ENCODE data around the gene ILK. TPM values are rescaled to one million over a fixed set of nuclear protein-coding genes. Genes with fewer than 3 reads are reported as not detected.

Gene ILK
- total RNA-seq, result 100 to 1,000 TPM; 159 to 211 (median 169) TPM

DNA sequence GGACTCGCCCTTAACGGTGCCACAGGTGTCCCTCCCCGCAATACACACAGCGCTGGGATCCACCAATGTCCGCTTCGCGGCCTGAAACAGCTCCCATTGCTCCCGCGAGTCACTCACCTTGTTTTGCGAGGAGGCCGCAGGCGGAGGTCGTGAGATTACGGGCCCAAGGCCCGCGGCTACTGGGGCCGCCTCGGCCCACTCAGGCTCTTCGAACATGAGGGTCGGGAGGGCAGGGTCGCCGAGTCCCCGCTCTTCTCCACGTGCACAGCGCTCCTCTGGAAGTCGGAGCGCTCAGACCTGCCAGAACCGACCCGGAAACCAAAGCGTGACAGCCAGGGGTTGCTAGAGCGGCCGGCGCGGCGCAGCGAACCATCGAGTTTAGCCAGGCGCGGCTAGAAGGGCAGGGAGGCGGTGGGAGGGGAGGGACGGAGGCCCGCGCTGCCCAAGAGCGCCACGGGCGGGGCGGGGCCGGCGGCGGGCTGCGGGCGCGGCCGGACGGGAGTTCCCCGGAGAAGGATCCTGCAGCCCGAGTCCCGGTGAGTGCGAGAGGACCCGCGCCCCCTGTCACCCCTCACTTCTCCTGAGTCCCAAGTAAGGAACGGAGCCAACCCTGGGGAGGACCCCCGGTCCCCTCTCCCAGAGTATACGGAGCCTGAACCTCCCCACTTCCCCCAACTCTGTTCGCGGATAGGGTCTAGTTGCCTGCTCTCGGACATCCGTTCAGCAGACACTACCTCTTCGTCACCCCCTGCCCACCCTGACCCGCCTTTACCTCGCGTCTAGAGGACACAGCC, at the start of gene ILK, which contains the start of gene RRP8:
TSS of gene ILK (plus strand) at position 488 of the 794 bp plus-strand sequence. CDS start 498 bp downstream, outside the sequence.
TSS of gene RRP8 (minus strand) at position 330 of the 794 bp plus-strand sequence. CDS start at position 216, 114 bp downstream.
- Histone ChIP-seq H3K27me3 (no peaks in the 10 kb centered on the region), H3K4me1 (peaks cover 34 to 56% (median 46%) of the 10 kb centered on the region in 4 donors), H3K27ac (peak within 1 kb of the TSS; percentile 96 to 99 (median 97)), H3K36me3 (peaks cover 0 to 21% (median 11%) of the 10 kb centered on the region in 4 donors), H3K9me3 (no peaks in the 10 kb centered on the region), H3K4me3 (peak within 1 kb of the TSS; percentile 78 to 90 (median 88))
- in situ Hi-C loops (cut with MboI; ENCODE audit: low pct_ligation_motif_present in 1 of 4, low pct_unique_long_range_greater_than_20kb in 1 of 4, low sequenced_read_pairs in 3 of 4) (loop anchor here in 2 of 4 donors (10.0 kb wide), 2 partner anchors 129 to 219 kb away; partner anchors contain the start of gene TRIM3 (in 1 of the 2)), intact Hi-C loops (cut with DNase I; ENCODE audit: low total_unique reads) (no loop called here)
- TF ChIP-seq, protein P1, sequence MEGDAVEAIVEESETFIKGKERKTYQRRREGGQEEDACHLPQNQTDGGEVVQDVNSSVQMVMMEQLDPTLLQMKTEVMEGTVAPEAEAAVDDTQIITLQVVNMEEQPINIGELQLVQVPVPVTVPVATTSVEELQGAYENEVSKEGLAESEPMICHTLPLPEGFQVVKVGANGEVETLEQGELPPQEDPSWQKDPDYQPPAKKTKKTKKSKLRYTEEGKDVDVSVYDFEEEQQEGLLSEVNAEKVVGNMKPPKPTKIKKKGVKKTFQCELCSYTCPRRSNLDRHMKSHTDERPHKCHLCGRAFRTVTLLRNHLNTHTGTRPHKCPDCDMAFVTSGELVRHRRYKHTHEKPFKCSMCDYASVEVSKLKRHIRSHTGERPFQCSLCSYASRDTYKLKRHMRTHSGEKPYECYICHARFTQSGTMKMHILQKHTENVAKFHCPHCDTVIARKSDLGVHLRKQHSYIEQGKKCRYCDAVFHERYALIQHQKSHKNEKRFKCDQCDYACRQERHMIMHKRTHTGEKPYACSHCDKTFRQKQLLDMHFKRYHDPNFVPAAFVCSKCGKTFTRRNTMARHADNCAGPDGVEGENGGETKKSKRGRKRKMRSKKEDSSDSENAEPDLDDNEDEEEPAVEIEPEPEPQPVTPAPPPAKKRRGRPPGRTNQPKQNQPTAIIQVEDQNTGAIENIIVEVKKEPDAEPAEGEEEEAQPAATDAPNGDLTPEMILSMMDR (IDR thresholded peaks at IDR 0.05), result peak in 2 of 5 experiments; percentile 22 to 24
- TF ChIP-seq EP300 (IDR thresholded peaks at IDR 0.05; ENCODE audit: low read depth) (no peak), POLR2A (IDR thresholded peaks at IDR 0.05) (peak; percentile 70), POLR2AphosphoS5 (IDR thresholded peaks at IDR 0.05) (peak; percentile 82 to 91 (median 88))
- DNase-seq, result peak; percentile 94
- 0% methylated on average over 25 of the region's 72 CpGs; no CpG with 5 or more reads in 1 of the 2 donors for WGBS, 2 donors (ENCODE audit: low coverage in 1 of 2)

DNA sequence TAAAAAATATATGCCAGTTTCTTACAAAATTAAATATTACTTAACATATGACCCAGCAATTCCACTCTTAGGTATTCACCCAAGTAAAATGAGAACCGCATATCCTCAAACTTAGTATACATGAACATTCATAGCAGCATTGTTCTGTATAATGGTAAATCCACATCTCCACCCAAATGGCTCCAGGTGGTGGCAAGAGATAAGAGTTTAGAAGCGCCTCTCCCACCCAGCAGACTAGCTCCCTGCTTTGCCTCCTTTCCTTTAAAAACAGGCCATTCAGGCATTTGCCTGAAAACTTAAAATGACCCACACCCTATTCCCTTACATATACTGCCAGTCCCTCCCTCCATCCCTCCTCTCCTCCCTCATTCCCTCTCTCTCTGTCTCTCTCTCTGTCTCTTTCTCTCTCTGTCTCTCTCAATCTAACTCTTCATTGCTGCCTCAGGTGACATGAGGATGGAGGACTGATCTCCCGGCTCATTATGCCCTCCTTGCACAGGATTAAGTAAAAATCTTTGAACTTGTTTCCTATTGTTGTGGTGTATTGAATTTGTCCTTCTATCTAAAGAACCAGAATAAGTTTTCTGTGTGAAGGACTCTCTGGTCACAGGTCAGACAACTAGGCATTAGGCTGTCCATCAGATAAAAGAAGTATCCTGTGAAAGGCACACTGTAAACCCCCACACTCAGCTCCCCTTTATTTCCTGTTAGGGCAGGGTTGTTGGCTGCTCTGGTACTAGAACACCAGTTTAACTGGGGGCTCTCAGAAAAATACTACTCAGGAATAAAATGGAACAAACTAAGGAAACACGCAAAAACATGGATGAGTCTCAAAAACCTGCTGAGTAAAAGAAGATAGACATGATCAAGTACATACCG, 48.5 kb upstream of the ILK start:
- Histone ChIP-seq H3K4me3 (no peak overlapping the region), H3K27me3 (no peaks in the 10 kb centered on the region), H3K36me3 (no peaks in the 10 kb centered on the region), H3K27ac (no peak overlapping the region), H3K4me1 (no peaks in the 10 kb centered on the region), H3K9me3 (no peaks in the 10 kb centered on the region)
- WGBS, 2 donors (ENCODE audit: low coverage in 1 of 2), result 93 to 94% methylated on average over 2 to 5 of the region's 5 CpGs
- DNase-seq, result no peak
- TF ChIP-seq, protein P1 (IDR thresholded peaks at IDR 0.05), result no peak
- no peak for TF ChIP-seq POLR2A (IDR thresholded peaks at IDR 0.05)
- TF ChIP-seq POLR2AphosphoS5 (IDR thresholded peaks at IDR 0.05), result no peak
- TF ChIP-seq EP300 (IDR thresholded peaks at IDR 0.05; ENCODE audit: low read depth), result no peak
- in situ Hi-C loops (cut with MboI; ENCODE audit: low pct_ligation_motif_present in 1 of 4, low pct_unique_long_range_greater_than_20kb in 1 of 4, low sequenced_read_pairs in 3 of 4) (no loop called here), intact Hi-C loops (cut with DNase I; ENCODE audit: low total_unique reads) (no loop called here)

DNA sequence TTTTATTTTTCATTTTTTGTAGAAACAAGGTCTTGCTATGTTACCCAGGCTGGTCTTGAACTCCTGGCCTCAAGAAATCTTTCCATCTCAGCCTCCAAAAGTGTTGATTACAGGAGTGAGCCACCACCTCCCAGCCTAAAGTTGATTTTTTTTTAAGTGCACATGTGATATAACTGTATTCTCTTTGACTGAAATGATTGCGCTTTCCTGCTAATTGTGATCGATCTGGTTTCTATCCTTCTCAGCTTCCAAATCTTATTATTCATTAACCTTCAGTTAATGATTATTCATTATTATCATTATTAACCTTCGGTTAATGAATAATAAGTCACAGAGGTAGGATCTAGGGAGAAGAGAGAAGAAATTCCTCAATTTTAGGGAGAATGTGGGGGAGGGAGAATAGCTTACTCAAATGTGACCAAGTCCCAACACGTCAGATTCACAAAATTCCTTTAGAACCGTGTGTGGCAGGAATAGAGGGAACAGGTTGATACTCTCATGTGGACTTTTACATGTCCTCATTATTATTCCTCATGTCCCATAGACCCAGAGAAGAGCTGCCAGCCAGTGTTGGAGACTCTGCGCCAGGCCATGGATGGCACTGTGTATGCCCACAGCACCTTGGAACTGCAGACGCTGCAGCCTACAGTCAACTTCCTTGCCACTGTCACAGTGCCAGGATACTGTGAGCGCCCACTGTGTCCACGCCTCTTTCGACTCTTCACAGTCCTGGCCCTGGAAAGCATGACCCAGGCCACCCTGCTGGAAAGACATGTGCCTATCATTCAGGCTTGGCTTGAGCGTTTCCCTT, 47.2 kb upstream of the ILK start:
- 86 to 93% methylated on average over 8 to 11 of the region's 11 CpGs for WGBS, 2 donors (ENCODE audit: low coverage in 1 of 2)
- Histone ChIP-seq H3K36me3 (no peaks in the 10 kb centered on the region), H3K27me3 (no peaks in the 10 kb centered on the region), H3K4me3 (no peak overlapping the region), H3K9me3 (no peaks in the 10 kb centered on the region), H3K27ac (no peak overlapping the region), H3K4me1 (no peaks in the 10 kb centered on the region)
- in situ Hi-C loops (cut with MboI; ENCODE audit: low pct_ligation_motif_present in 1 of 4, low pct_unique_long_range_greater_than_20kb in 1 of 4, low sequenced_read_pairs in 3 of 4), result no loop called here
- intact Hi-C loops (cut with DNase I; ENCODE audit: low total_unique reads), result no loop called here
- no peak for DNase-seq
- TF ChIP-seq EP300 (IDR thresholded peaks at IDR 0.05; ENCODE audit: low read depth) (no peak), POLR2A (IDR thresholded peaks at IDR 0.05) (no peak), POLR2AphosphoS5 (IDR thresholded peaks at IDR 0.05) (no peak)
- TF ChIP-seq, protein P1 (IDR thresholded peaks at IDR 0.05), result no peak
